GM18858 (cell line): Measurements from ENCODE around the gene ARMC8.

ENCODE experiments used
- ATAC-seq: cut with Tn5 transposase; IDR thresholded peaks from one replicate; pipeline ENCODE4 v1.9.1; 2021; ENCODE audit not compliant: unreplicated experiment

Gene ARMC8

DNA sequence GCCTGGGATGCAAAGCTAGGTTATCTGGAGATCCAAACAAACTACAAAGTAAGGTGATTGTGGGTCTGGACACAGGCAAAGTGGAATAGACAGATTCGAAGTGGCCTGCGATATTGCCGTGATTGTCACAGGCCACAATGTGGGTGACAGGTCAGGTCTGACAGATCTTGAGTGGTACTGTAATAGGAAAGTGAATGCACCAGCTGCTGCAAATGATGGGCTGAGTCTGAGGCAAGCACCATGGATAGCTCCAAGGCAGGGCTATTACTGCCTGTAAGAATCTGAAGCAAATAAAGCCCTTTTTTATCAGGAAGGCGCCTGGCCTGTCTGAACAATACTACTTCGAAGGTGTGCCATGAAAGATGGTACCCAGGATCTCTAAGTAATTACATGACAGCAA is 10.0 kb downstream of the ARMC8 start:
- no peak for ATAC-seq

- no peak for ATAC-seq
These were observed 10.4 kb downstream of the ARMC8 start for GRCh38 chr3:138197524-138197923.

DNA sequence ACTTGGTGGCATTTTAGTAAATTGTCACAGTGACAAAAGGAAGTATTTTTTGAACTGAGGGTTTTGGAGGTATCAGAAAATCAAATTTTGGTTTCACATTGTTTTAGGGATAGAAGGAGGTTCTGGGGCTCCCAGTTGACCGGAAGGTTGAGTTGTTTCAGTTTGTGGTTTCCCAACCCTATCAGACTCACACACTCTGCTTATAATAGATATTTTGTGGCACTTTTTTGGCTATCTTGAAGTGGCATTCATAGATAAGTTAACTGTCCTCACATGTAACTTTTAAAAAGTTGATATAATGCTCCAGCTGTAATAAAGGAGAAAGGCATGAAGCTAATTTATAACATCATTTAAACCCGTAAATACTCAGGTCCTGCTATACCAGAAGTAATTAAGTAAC is 12.8 kb downstream of the ARMC8 start:
- ATAC-seq: no peak

- no peak for ATAC-seq
These were observed 13.3 kb downstream of the ARMC8 start for GRCh38 chr3:138200424-138200823.

DNA sequence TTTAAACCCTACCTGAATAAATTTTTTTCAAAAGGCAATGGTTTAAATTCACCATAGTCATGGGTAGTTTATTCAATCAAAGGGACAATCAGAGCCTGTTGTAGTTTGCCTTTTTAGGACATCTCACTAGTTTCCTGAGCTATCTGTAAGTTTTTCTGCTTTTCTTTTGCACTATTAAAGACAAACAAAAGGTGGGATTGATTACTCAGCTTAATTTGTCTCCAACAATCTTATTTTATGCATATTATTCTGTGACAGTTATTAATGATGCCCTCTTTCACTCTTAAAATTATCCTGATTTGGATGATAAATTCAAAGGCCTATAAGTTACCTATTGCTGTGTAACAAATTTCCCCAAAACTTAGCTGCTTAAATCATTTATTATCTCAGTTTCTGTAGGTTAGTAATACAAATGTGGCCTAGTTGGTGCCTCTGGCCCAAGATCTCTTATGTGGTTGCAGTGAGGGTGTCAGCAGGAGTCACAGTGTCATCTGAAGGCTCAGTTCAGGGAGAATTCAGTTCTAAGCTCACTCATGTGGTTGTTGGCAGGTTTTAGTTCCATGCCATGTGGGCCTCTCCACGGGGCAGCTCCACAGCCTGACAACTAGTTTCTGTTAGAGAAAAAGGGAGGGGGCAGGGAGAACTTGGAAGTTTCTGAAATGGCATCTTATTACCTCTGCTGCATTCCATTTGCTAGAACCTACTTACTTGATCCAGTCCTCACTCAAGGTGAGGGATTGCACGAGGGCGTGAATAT is 16.0 kb downstream of the ARMC8 start:
- no peak for ATAC-seq

DNA sequence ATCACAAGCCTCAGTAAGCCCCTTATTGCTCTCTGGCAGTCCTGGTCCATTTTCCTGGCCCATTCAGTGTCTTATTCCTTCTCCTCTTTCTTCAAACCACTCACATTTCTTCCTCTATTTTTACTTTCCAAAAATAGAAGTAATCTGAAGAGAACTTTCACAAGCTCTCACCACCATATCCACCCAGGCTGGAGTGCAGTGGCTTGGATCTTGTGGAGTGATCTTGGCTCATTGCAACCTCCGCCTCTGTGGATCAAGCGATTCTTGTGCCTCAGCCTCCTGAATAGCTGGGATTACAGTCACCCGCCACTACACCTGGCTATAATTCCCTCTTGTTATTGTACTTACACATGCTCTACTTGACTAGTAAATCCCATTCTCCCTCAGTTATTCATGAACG is 16.8 kb downstream of the ARMC8 start:
- no peak for ATAC-seq

DNA sequence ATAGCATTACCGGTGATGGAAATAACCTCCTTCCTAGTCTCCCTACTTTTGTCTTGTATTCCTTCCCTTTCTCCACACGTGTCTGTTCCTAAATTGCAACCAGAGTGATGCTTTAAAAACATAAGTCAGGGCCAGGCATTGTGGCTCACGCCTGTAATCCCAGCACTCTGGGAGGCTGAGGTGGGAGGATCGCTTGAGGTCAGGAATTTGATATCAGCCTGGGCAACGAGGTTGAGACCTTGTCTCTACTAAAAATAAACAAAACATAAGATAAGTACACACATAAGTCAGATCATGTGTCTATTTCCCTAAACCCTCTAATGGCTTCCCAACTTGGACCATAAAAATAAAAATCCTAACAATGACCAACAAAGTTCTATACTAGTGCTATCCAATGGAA is 18.4 kb downstream of the ARMC8 start:
- no peak for ATAC-seq

DNA sequence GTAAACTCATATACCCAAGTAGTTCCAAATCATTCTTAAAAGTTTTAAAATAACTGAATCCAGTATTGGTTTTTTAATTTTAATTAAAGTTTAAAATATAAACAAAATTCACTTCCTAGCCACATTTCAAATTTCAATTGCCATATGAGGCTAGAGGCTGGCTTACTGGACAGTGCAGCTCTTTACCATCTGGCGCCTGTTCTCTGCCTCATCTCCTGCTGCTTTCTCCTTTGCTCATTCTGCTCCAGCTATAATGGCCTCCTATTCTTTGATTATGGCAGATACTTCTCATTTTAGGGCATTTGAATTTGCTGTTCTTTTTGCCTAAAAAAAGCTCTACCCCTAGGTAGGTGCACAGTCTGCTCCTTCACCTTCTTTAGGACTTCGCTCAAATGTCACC is 19.1 kb downstream of the ARMC8 start:
- ATAC-seq: no peak

GRCh38 chr3:138210528-138210927 is 23.4 kb downstream of the ARMC8 start:
- no peak for ATAC-seq

DNA sequence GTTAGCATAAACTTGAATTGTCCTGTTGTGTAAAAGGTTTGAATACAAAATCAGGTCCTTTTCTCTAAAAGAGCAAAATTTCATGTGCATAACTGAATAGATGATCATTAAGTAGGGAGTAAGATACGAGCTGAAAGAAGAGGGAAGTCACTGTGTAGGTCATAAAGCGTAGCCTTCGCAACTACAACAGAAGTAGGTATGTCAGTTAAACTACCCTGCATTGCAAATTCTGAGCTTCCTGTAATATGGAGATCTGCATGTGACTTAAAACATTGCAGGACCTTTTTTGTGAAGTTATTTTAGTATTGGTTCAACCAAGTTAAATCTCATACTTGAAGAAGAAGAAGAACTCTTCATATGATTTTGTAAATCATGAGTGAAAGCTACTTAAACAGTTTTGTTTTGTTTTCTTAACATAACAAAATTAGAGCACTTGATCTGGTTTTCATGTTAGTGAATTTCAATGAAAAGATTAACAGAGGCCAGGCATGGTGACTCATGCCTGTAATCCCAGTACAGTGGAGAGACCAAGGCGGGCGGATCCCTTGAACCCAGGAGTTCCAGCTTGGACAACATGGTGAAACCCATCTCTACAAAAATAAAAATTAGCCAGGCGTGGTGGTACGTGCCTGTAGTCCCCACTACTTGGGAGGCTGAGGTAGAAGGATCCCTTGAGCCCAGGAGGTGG is 26.4 kb downstream of the ARMC8 start:
- no peak for ATAC-seq

DNA sequence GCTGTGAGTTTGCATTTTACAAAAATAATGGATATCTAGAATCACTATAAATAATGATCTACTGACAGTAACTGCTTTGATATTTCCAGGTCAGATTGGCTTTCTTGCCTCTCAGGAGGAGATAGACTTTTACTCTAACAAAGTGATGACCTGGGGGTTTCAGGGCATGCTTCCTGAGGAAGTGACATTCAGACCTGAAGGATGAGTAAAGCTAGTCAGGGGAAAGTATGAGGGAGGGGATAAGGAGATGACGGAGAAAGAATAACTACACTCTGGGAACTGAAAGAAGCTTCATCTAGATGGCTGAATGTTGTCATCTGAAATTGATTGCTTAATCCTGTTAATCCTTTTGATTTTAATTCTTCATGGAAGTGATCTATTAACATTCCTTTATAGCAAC is 32.2 kb downstream of the ARMC8 start:
- no peak for ATAC-seq

- ATAC-seq: no peak
These were observed 33.1 kb downstream of the ARMC8 start for GRCh38 chr3:138220242-138220641.

DNA sequence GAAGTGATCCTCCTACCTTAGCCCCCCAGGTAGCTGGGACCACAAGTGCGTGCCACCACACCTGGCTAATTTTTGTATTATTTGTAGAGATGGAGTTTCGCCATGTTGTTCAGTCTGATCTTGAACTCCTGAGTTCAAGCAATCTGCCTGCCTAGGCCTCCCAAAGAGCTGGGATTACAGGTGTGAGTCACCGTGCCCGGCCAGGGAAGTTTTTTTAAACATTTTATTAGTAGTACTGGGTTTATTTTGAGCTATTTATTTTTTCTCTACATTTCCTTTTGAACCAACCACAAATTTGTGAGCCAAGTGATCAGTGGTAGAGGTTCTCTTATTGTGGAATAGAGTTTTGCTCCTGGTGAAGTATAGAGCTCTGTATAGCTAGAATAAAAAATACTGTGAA is 33.7 kb downstream of the ARMC8 start:
- ATAC-seq: no peak

GRCh38 chr3:138222131-138222941 is 35.2 kb downstream of the ARMC8 start:
- ATAC-seq: no peak

GRCh38 chr3:138222942-138223287 is 35.8 kb downstream of the ARMC8 start:
- no peak for ATAC-seq

GRCh38 chr3:138227650-138228049 is 40.5 kb downstream of the ARMC8 start:
- no peak for ATAC-seq

DNA sequence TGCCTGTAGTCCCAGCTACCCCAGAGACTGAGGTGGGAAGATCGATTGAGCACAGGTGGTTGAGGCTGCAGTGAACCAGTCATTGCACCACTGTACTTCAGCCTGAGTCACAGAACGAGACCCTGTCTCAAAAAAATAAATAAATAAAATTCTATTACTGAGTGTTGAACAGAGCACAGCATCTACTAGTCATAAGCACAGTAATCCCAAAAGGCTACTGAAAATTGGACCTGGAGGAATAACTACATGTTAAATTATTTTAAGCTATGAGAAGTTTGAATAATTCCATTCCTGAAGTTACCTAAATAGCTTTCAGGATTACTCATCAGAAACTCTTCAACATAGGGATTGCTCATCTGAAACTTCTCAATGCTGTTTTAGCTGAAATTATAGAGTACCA is 43.4 kb downstream of the ARMC8 start:
- no peak for ATAC-seq

DNA sequence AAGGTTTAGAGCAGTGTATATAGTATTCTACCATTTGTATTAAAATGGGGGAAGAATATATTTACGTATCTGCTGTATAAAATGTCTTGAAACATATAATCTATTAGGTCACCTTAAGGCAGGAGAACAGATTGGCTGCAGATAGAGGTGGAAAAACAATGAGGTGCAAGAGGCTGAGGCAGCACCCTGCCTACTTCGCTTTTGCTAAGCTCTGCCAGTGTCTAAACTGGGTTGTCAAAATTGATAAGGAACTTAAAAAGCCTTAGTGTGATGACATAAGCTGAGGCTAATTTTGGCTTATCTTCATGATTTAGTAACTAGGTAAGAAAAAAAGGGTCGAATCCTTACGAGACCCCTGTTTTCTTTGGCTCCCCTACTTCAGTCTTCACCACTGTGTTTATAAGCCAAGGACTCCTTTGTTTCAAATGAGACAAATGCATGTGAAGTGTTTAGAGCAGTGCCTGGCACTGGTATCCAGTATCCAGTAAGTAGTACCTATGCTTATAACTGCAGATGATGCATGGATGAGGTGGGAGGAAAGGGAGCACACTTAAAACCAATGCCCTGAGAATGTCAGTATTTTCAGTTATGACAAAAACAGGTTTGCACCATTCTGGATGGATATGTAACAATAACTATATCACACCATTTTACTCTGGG is 45.7 kb downstream of the ARMC8 start:
- ATAC-seq: no peak

DNA sequence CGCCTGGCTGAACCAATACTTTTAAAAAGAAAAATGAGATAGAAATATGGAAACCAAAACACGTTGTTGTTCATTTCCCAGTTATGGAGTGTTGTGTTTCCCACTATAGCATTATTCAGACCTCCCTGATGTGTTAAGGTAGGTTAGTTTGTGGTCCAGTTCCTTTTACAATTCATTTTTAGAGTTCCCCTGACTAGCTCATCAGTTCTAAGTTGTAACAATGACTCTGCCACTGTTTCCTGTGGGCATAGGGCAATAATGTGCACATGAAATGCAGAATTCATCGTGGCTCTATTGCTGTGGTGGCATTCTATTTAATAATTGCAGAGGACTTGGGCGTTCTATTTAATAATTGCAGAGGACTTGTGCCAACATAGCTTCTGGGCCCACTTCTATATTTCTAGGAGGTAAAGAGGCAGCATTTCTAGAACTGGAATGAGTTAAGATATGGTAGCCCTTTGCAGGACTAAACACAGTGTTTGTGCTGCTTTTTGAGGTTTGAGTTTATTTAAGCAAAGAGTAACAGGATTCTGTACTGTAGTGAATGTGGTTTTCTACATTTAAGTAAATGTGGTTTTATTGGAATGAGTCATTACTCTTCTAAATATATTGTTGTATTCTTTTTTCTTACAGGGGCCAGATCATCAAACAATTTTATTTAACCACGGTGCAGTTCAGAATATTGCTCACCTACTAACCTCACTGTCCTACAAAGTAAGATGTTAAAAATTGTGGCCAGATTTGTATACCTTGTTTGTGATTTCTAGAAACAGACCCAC is 47.5 kb downstream of the ARMC8 start:
- ATAC-seq: no peak

DNA sequence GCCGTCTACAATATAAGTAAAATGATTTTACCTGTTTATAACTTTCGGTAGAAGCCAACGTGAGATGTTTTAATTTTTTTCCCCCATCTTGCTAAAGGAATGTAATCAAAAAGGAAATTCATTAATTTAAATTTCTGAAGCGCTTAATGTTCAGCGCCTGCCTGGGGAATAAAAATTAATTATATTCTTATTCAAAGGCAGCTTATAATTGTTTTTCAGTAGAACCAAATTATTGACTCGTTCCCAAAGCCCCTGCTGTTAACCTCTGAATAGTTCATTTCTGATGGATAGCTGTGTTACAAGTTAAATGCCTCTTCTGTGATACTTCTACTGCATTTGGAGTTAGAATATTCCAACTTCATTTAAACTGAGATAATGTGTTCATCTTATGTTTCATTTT is 51.6 kb downstream of the ARMC8 start:
- ATAC-seq: no peak

GRCh38 chr3:138241061-138241460 is 54.0 kb downstream of the ARMC8 start:
- no peak for ATAC-seq
